GM21825 (cell line): ENCODE data around the gene GIGYF1.
"Not testable (repeated sequence)": the region's sequence is repeated elsewhere in the genome, so short reads cannot be mapped to it uniquely, and the experiment has no call there.

ENCODE experiments used
- ATAC-seq: cut with Tn5 transposase; IDR thresholded peaks from one replicate; pipeline ENCODE4 v1.9.1; 2021; ENCODE audit warnings: mild to moderate bottlenecking, moderate library complexity; ENCODE audit not compliant: unreplicated experiment

Gene GIGYF1, protein sequence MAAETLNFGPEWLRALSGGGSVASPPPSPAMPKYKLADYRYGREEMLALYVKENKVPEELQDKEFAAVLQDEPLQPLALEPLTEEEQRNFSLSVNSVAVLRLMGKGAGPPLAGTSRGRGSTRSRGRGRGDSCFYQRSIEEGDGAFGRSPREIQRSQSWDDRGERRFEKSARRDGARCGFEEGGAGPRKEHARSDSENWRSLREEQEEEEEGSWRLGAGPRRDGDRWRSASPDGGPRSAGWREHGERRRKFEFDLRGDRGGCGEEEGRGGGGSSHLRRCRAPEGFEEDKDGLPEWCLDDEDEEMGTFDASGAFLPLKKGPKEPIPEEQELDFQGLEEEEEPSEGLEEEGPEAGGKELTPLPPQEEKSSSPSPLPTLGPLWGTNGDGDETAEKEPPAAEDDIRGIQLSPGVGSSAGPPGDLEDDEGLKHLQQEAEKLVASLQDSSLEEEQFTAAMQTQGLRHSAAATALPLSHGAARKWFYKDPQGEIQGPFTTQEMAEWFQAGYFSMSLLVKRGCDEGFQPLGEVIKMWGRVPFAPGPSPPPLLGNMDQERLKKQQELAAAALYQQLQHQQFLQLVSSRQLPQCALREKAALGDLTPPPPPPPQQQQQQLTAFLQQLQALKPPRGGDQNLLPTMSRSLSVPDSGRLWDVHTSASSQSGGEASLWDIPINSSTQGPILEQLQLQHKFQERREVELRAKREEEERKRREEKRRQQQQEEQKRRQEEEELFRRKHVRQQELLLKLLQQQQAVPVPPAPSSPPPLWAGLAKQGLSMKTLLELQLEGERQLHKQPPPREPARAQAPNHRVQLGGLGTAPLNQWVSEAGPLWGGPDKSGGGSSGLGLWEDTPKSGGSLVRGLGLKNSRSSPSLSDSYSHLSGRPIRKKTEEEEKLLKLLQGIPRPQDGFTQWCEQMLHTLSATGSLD (N-terminal part only)

DNA sequence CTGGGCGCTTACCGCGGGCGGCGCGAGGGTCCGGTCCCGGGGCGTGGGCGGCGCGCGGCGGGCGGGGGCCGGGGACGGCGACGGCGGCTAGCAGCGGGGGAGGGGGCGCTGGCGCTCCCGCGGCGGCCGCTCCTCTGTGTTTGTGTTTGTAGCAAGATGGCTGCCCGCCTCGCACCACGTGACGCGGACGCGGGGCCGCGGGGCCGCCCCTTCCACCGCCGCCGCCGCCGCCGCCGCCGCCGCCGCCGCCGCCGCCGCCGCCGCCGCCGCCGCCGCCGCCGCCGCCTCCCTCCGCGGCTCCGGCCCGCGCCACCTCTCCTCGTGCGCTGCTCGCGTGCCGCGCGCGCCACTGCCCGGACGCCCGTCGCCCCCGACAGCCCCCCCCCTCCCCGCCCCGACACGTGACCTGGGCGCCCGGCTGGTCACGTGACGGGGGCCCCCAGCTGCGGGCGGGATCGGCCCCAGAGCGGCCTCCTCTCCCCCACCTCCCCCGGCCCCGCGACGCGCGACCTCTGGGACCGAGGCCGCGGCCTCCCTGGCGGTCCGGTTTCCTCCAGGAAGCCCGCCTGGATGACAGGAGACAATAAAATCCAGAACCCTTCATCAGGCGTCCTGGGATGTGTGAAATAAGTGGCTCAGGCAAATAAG is at the start of gene GIGYF1:
Gene GIGYF1 (minus strand): TSS at position 153 of the 648 bp plus-strand sequence. CDS start 6,012 bp downstream, outside the sequence.
- peak; percentile 37 for ATAC-seq

DNA sequence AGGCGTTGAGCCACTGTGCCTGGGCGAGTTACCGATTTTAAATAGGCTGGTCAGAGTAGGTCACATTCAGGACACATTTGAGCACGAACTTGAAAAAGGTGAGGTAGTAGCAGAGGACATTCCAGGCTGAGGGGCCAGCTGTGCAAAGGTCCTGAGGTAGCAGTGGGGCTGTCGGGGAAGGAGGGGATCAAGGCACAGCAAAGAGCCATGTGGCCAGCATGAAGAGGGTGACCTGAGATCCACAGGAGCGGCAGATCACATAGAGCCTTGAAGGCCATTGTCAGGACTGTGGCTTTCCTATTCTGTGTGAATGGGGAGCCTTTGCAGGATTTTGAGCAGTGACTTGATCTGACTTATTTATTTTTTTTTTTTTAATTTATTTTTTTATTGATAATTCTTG is 45.9 kb upstream of the GIGYF1 start:
- ATAC-seq, result no peak

DNA sequence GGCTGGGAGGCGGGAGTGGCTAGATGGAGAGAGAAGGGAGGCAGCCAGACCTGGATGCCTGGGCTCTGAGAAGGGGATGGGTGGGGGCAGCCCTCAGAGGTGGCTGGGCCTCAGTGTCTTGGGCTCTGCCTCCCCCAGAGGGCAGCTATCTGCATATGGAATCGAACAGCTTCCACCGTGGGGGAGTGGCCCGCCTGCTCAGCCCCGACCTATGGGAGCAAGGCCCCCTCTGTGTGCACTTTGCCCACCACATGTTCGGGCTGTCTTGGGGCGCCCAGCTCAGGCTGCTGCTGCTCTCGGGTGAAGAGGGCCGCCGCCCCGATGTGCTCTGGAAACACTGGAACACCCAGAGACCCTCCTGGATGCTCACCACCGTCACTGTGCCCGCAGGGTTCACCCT is 42.6 kb upstream of the GIGYF1 start:
- no peak for ATAC-seq

DNA sequence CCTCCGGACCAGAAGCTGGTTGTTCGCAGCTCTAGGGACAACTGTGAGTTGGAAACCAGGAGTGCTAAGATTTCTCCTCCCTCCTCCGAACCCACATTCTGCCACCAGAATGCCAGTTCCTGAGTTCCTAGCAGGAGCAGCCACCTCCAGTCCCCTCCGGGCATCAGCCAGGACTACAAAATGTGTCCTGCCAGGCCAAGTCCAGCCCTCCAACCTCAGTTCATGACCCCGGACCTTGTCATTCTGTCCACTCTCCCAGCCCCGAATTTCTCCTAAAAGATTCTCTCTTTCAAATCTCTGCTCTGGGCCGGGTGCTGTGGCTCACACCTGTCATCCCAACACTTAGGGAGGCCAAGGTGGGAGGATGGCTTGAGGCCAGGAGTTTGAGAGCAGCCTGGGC is 41.7 kb upstream of the GIGYF1 start:
- ATAC-seq, result no peak

DNA sequence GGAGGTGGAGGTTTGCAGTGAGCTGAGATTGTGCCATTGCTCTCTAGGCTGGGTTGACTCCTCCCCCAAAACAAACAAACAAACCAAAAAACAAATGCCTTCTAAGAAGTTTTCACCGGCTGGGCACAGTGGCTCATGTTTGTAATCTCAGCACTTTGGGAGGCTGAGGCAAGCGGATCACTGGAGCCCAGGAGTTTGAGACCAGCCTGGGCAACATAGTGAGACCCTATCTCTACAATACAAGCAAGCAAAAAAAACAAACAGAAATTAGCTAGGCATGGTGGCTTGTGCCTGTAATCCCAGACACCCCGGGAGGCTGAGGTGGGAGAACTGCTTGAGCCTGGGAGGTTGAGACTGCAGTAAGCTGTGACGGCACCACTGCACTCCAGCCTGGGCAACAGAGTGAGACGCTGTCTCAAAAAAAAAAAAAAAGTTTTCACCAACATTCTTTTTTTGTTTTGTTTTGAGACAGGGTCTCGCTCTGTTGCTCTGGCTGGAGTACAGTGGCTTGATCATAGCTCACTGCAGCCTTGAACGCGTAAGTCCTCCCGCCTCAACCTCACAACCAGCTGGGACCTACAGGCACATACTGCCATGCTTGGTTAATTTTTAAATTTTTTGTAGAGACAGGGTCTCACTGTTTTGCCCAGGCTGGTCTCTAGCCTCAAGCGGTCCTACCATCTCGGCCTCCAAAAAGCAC is 38.0 kb upstream of the GIGYF1 start:
- no peak for ATAC-seq

DNA sequence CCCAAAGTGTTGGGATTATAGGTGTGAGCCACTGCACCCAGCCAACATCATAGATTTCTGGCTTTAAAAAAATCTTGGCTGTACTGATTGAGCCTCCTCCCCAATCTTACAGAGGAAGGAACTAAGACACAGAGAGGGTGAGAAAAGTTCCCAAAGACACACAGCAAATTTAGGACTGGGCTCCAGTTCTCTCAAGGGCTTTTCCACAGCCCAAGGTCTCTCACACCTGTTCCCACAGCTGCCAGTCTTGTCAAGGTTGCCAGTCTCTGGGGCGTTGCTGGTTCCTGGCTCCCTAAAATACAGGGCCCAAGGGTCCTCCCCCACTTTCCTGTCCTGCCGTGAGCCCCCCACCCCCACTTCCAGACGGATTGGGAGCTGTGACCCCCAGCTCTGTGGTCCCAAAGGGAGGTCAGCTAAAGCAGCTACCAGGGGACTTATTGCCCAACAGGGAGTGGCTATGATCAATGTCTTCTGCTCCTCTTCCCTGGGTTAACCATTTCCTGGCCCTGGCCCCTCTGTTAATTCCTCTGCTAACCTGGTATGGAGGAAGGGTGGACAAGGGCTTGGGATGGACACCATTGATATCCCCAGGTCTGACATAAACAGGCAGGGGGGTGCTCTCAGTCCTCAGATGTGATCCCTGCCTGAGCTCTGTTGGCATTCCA is 36.2 kb upstream of the GIGYF1 start:
- ATAC-seq, result no peak

DNA sequence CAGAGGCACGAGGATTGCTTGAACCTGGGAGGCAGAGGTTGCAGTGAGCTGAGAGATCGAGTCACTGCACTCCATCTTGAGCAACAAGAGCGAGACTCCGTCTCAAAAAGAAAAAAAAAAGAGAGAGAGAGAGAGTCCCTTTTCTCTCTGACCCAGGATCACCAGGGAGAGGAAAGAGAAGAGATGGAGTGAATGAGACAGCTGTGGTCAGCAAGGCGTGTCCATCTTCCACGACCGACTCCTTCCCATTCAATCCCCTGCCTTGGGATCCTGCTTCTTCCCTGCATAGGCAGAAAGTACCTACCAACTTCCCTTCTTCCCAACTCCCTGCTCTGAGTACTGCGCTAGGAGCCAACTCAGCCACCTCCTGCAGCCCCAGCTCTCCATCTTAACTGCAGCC is 34.1 kb upstream of the GIGYF1 start:
- ATAC-seq, result no peak

DNA sequence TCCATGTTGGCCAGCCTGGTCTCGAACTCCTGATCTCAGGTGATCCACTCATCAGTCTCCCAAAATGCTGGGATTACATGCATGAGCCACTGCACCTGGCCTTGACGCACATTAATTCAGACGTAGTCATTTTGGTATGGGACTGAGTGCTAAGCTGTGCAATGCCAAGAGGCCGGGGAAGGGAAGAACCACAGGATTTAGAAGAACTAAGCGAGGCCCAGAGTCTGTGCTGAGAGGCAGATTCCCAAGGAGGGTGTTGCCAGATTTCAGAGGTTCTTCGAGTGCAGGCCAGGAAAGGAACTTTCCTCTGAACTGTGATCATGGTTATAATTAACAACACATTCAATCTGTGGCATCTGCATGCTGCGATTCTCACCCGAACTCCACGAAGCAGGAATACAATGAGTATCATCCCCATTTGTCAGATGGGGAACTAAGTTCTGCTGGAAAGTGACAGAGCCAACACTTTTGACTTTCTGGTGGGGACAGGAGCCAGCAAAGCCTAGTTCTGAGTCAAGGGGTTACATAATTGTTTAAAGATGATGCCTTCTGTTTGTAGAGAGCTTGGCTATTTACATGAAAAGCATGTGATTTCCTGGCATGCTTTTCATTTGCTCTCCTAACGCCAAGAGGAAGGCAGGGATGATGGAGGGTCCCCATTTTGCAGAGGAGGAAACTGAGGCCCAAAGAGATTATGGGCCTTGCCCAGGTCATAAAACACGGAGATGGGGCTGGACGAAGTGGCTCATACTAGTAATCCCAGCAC is 33.1 kb upstream of the GIGYF1 start:
- ATAC-seq, result no peak

DNA sequence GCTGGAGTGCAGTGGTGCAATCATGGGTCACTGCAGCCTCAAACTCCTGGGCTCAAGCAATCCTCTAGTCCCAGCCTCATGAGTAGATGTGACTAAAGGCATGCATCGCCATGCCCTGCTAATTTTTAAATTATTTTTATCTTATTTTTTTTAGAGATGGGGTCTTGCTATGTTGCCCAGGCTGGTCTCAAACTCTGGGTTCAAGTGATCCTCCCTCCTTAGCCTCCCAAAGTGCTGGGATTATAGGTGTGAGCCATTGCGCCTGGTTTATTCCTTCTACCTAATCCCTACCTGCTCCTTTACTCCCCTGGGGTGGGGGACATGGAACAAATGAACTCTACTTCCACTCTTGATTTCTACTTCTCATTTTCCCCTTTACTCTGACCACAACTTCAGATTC is 30.3 kb upstream of the GIGYF1 start:
- not testable (repeated sequence) for ATAC-seq

DNA sequence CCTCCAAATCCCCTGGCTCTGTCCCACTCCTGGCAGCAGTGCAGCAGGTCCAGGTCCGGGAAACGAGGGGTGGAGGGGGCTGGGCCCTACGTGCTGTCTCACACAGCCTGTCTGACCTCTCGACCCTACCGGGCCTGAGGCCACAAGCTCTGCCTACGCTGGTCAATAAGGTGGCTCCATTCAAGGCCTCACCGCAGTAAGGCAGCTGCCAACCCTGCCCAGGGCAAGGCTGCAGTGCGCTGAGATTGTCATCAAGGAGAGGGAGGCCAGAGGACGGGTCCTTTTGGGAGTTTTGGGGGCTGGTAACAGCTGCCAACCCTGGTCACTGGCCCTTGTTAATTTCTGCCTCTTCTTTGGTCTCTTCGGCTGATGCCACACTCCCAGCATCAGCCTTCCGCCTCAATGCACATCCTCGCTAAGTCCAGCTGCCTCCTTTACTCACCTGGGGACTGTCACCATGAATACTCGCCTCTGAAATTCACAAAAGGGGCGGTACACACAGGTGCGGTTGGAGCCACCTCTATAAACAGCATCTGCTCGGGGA is 29.8 kb upstream of the GIGYF1 start:
- no peak for ATAC-seq

DNA sequence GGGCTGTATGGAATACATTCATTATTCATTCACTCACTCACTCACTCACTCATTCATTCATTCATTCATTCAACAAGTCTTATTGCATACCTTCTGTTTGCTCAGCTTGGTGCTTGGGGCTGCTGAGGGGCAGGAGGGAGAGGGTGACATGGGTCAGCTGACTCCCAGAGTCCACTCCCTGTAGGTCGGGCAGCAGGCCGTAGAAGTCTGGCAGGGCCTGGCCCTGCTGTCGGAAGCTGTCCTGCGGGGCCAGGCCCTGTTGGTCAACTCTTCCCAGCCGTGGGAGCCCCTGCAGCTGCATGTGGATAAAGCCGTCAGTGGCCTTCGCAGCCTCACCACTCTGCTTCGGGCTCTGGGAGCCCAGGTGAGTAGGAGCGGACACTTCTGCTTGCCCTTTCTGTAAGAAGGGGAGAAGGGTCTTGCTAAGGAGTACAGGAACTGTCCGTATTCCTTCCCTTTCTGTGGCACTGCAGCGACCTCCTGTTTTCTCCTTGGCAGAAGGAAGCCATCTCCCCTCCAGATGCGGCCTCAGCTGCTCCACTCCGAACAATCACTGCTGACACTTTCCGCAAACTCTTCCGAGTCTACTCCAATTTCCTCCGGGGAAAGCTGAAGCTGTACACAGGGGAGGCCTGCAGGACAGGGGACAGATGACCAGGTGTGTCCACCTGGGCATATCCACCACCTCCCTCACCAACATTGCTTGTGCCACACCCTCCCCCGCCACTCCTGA is 28.6 kb upstream of the GIGYF1 start:
- ATAC-seq, result no peak

DNA sequence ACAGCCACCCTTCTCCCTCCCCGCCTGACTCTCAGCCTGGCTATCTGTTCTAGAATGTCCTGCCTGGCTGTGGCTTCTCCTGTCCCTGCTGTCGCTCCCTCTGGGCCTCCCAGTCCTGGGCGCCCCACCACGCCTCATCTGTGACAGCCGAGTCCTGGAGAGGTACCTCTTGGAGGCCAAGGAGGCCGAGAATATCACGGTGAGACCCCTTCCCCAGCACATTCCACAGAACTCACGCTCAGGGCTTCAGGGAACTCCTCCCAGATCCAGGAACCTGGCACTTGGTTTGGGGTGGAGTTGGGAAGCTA is 27.4 kb upstream of the GIGYF1 start:
- no peak for ATAC-seq

DNA sequence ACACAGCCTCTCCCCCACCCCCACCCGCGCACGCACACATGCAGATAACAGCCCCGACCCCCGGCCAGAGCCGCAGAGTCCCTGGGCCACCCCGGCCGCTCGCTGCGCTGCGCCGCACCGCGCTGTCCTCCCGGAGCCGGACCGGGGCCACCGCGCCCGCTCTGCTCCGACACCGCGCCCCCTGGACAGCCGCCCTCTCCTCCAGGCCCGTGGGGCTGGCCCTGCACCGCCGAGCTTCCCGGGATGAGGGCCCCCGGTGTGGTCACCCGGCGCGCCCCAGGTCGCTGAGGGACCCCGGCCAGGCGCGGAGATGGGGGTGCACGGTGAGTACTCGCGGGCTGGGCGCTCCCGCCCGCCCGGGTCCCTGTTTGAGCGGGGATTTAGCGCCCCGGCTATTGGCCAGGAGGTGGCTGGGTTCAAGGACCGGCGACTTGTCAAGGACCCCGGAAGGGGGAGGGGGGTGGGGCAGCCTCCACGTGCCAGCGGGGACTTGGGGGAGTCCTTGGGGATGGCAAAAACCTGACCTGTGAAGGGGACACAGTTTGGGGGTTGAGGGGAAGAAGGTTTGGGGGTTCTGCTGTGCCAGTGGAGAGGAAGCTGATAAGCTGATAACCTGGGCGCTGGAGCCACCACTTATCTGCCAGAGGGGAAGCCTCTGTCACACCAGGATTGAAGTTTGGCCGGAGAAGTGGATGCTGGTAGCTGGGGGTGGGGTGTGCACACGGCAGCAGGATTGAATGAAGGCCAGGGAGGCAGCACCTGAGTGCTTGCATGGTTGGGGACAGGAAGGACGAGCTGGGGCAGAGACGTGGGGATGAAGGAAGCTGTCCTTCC is 26.8 kb upstream of the GIGYF1 start:
- no peak for ATAC-seq

DNA sequence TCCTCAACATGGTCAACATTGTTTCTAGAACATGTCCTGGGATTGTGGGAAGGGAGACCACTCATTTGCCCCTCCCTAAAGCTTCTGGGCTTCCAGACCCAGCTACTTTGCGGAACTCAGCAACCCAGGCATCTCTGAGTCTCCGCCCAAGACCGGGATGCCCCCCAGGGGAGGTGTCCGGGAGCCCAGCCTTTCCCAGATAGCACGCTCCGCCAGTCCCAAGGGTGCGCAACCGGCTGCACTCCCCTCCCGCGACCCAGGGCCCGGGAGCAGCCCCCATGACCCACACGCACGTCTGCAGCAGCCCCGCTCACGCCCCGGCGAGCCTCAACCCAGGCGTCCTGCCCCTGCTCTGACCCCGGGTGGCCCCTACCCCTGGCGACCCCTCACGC is 26.2 kb upstream of the GIGYF1 start, which contains the start of gene EPO:
Gene EPO (plus strand): TSS at position 190 of the 392 bp plus-strand sequence. CDS start 513 bp downstream, outside the sequence.
- ATAC-seq, result no peak

DNA sequence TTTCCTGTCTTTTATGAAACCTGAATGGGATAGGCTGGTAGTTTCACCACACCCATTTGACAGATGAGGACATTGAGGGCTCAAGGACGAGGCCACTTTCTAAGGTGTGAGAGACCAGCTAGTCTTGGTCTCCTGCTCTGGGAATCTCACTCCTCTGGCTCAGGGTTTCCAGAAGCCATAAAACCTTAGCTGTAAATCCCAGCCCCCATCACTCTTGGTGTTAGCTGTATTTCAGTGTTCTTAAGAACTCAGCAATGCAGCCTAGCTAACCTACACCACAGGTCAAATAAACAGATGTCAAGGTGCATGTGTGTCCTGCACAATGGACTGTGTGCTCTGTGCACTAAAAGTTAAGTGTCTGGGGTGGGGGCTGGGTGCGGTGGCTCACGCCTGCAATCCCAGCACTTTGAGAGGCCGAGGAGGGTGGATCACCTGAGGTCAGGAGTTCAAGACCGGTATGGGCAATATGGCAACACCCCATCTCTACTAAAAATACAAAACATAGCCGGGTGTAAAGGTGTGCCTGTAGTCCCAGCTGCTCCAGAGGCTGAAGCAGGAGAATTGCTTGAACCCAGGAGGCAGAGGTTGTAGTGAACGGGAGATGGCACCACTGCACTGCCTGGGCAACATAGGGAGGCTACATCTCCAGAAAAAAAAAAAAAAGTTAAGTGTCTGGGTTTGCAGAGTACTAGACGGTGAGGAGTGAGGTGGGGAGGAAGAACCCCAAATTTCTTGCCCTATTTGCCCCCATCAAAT is 25.7 kb upstream of the GIGYF1 start:
- ATAC-seq, result no peak

DNA sequence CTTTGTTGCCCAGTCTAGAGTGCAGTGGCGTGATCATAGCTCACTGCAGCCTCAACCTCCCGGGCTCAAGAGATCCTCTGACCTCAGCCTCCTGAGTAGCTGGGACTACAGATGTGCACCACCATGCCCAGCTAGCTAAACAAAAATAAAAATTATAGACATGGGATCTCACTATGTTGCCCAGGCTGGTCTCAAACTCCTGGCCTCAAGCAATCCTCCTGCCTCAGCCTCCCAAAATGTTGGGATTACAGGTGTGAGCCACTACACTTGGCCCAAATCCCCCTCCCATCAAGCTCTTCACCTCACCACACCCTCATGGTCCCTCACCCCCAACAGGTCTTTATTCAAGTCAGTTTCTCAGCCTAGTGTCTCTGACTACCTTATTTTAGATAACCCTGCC is 23.0 kb upstream of the GIGYF1 start:
- ATAC-seq, result not testable (repeated sequence)

DNA sequence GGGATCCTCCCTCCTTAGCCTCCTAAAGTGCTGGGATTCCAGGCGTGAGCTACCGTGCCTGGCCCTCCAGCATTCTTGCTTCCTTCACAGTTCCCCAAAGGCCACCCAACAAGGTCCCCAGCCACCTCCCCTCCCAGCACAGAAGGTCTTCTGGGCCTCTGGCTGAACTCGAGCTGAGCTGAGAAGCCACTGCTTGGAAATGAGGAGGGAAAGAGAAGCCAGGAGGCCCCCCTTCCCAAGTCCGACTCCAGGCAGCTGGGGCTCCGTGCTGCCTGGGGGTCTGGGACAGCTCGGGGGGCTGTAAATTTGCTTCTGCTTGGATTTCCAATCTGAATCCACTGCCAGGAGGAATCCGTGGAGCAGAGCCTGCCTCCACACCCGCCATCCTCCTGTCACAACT is 20.7 kb upstream of the GIGYF1 start:
- ATAC-seq, result no peak
